ENCODE results near the gene MIPEP. TPM values are rescaled to one million over a fixed set of nuclear protein-coding genes. Genes with fewer than 3 reads are reported as not detected.

MIPEP gene
- total and polyA plus RNA-seq, 9 of the 15 experiments (the other 6 are each of a cell fraction or from before 2014, with no cell fraction given): 1.7 to 19.3 (median 13.1) TPM

DNA sequence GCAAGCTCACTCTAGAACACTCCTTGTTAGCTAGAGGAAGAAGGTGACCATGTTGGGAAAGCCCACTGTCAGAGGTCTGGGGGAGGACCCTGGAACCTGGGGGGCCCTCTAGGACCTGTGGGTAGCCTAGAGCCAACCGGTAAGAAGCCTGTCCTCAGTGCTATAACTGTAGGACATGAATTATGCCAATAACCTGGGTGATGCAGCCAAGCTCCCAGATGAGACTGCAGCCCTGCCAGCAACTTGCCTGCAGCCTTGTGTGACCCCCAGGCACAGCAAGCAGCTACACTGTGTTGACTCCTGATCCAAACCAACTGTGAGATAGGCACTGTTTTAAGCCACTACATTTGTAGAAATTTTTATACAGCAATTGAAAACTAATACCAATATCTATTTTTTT is 122.3 kb downstream of the MIPEP start:
- ATAC-seq (no peak), DNase-seq (ENCODE audit: extremely low read depth in 1 of 4, low spot score in 3 of 4) (no peak), FAIRE-seq (no peak)
- in situ Hi-C loops (cut with MboI) (no loop called here), intact Hi-C loops (cut with micrococcal nuclease) (no loop called here)
- Histone ChIP-seq H3K4me3 (no peak overlapping the region), H3K79me2 (ENCODE audit: control insufficient read depth, insufficient read depth, low read length) (no peaks in the 10 kb centered on the region), H3K36me3 (ENCODE audit: control insufficient read depth, insufficient read depth, low read length) (no peaks in the 10 kb centered on the region), H4K20me1 (replicated peaks; ENCODE audit: control insufficient read depth, insufficient read depth, low read length) (no peaks in the 10 kb centered on the region), H2AFZ (ENCODE audit: low read depth, low read length) (no peak overlapping the region), H3K9ac (ENCODE audit: insufficient read depth in 1 of 2, low read depth in 2 of 2, low read length in 2 of 2) (no peak overlapping the region), H3K27me3 (ENCODE audit: control insufficient read depth in 2 of 2, insufficient read depth in 2 of 2, low read length in 2 of 2) (no peaks in the 10 kb centered on the region), H3K9me1 (ENCODE audit: control insufficient read depth, insufficient read depth, low read length) (no peaks in the 10 kb centered on the region), H3K4me2 (ENCODE audit: insufficient read depth, low read length) (no peak overlapping the region), H3K9me3 (replicated peaks; ENCODE audit: control insufficient read depth, insufficient read depth, low read depth, low read length) (no peaks in the 10 kb centered on the region), H3K27ac (ENCODE audit: extremely low read depth, low read depth, low read length) (no peak overlapping the region), H3K4me1 (replicated peaks in 1 of 2; ENCODE audit: control insufficient read depth in 2 of 2, insufficient read depth in 2 of 2, low read length in 2 of 2) (peaks cover 0 to 3% of the 10 kb centered on the region in 2 experiments; a peak in 2 of 5 replicates)
- CTCF ChIA-PET (ENCODE audit: low intra/inter-chr PET ratio): no interaction called here
- 25% methylated on average over 1 of the region's 1 CpG for WGBS (ENCODE audit: insufficient coverage, low coverage, missing lambda C conversion rate)
- no peak for TF ChIP-seq TAF9B (IDR thresholded peaks at IDR 0.05; ENCODE audit: partially characterized antibody)
- BruUV-seq (replicated peaks): no TSS peak
- POLR2A ChIA-PET: interaction anchor here (1.1 kb wide), 1 partner anchor 12 kb away, joined by 3 read pairs; no protein-coding TSS in a partner anchor

DNA sequence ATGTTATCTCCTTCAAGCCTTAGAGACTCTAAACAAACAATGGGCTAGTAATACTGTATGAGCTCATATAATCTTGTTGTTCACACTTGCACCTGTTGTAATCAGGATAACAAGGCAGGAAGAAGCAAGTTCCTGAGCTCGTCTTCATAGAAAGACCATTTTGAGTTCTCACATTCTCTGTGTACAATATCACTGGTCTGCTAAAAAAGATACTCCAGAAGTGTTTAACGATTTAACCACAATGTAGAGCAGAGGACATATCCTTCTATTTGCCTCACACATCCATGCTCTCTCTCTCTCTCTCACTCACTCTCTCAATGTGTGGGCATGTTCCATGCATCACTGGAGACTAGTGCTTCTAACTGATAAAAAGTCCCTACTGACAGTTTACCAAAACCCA is 122.9 kb downstream of the MIPEP start:
- Histone ChIP-seq H3K4me2 (ENCODE audit: insufficient read depth, low read length) (no peak overlapping the region), H2AFZ (ENCODE audit: low read depth, low read length) (no peak overlapping the region), H3K27ac (ENCODE audit: extremely low read depth, low read depth, low read length) (no peak overlapping the region), H3K4me1 (replicated peaks in 1 of 2; ENCODE audit: control insufficient read depth in 2 of 2, insufficient read depth in 2 of 2, low read length in 2 of 2) (peaks cover 0 to 3% of the 10 kb centered on the region in 2 experiments; a peak in 2 of 5 replicates), H3K36me3 (ENCODE audit: control insufficient read depth, insufficient read depth, low read length) (no peaks in the 10 kb centered on the region), H3K9me3 (replicated peaks; ENCODE audit: control insufficient read depth, insufficient read depth, low read depth, low read length) (no peaks in the 10 kb centered on the region), H3K27me3 (ENCODE audit: control insufficient read depth in 2 of 2, insufficient read depth in 2 of 2, low read length in 2 of 2) (no peaks in the 10 kb centered on the region), H3K4me3 (no peak overlapping the region), H3K9me1 (ENCODE audit: control insufficient read depth, insufficient read depth, low read length) (no peaks in the 10 kb centered on the region), H3K9ac (ENCODE audit: insufficient read depth in 1 of 2, low read depth in 2 of 2, low read length in 2 of 2) (no peak overlapping the region), H3K79me2 (ENCODE audit: control insufficient read depth, insufficient read depth, low read length) (no peaks in the 10 kb centered on the region), H4K20me1 (replicated peaks; ENCODE audit: control insufficient read depth, insufficient read depth, low read length) (no peaks in the 10 kb centered on the region)
- FAIRE-seq (peak; percentile 89), ATAC-seq (no peak), DNase-seq (ENCODE audit: extremely low read depth in 1 of 4, low spot score in 3 of 4) (peak in 1 of 4 experiments; percentile 1)
- CTCF ChIA-PET (ENCODE audit: low intra/inter-chr PET ratio): no interaction called here
- intact Hi-C loops (cut with micrococcal nuclease) (no loop called here), in situ Hi-C loops (cut with MboI) (no loop called here)
- 6% methylated on average over 2 of the region's 2 CpGs for WGBS (ENCODE audit: insufficient coverage, low coverage, missing lambda C conversion rate)
- peak; percentile 60 for TF ChIP-seq TCF3 (CRISPR knock-in tag; IDR thresholded peaks at IDR 0.05)
- TF ChIP-seq CBFA2T2 (conservative IDR thresholded peaks at IDR 0.05): peak; percentile 28
- TF ChIP-seq ARID1B (IDR thresholded peaks at IDR 0.05): 0 out of 2 replicates have a peak, but pooled peaks have one; percentile 16
- no peak for TF ChIP-seq RFX7 (CRISPR knock-in tag; IDR thresholded peaks at IDR 0.05)
- no peak for TF ChIP-seq HNRNPLL (IDR thresholded peaks at IDR 0.05; ENCODE audit: low read depth, low read length, poor library complexity, severe bottlenecking)
- no peak for TF ChIP-seq SMAD4 (CRISPR knock-in tag; conservative IDR thresholded peaks at IDR 0.05)
- TF ChIP-seq CBFA2T3 (IDR thresholded peaks at IDR 0.05): peak; percentile 58
- TF ChIP-seq GATAD2A (IDR thresholded peaks at IDR 0.05): no peak
- no peak for TF ChIP-seq NRF1 (conservative IDR thresholded peaks at IDR 0.05 in 1 of 2, IDR thresholded peaks at IDR 0.05 in 1 of 2)
- BruUV-seq (replicated peaks): no TSS peak
- POLR2A ChIA-PET: no interaction called here

Measured in K562 (cell line).